ENCODE data around the gene TP53BP2.

DNA sequence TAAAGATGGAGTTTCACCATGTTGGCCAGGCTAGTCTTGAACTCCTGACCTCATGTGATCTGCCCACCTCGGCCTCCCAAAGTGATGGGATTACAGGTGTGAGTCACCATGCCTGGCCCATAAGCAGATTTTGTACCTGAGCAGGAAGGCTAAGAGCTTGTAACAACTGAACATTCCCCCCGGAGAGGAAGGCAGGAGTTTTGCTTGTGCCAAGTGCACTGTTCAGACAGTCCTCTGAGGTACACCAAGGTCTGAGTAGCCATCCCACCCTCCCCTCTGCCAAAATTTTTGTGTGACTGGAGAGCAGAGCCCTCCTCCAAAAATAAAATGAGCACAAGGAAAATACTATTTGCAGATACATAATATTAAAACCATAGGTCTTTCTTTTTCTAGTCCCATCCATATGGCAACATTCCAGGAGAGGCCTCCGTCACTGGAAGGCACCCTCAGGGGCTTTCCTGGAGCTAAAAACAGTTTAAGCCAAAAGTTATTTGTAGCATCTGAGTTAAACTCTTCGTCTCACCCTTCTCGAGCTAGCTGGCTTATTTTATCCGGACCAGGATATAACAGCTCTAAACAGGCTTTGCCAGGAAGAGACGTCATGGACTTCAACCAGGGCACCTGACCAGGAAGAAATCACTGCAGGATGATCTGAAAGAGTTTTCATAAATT lies 106.2 kb downstream of the TP53BP2 start:
- no peak for TF ChIP-seq POLR2A (IDR thresholded peaks at IDR 0.05)
- TF ChIP-seq, protein P1, sequence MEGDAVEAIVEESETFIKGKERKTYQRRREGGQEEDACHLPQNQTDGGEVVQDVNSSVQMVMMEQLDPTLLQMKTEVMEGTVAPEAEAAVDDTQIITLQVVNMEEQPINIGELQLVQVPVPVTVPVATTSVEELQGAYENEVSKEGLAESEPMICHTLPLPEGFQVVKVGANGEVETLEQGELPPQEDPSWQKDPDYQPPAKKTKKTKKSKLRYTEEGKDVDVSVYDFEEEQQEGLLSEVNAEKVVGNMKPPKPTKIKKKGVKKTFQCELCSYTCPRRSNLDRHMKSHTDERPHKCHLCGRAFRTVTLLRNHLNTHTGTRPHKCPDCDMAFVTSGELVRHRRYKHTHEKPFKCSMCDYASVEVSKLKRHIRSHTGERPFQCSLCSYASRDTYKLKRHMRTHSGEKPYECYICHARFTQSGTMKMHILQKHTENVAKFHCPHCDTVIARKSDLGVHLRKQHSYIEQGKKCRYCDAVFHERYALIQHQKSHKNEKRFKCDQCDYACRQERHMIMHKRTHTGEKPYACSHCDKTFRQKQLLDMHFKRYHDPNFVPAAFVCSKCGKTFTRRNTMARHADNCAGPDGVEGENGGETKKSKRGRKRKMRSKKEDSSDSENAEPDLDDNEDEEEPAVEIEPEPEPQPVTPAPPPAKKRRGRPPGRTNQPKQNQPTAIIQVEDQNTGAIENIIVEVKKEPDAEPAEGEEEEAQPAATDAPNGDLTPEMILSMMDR (IDR thresholded peaks at IDR 0.05): no peak

Measured in uterus (tissue), 2 donors.